HL-60 (cell line): ENCODE measurements around the gene SCARF1.
"Not testable (repeated sequence)": the region's sequence is repeated elsewhere in the genome, so short reads cannot be mapped to it uniquely, and the experiment has no call there.

Experiments
- DNase-seq, 2 experiments: peaks; one replicate each; pipeline ENCODE4 v3.0.0-alpha.2; 2010 to 2020; ENCODE audit warnings: low read depth in 1 of 2, low spot score in 1 of 2
- H3K27ac ChIP-seq: fragments of 250-450 bp; sonication (Bioruptor Pico); replicated peaks from 2 replicates; pipeline ENCODE4 v1.5.1; 2020; ENCODE audit warnings: mild to moderate bottlenecking, moderate library complexity
- H3K27me3 ChIP-seq: fragments of 250-450 bp; sonication (Bioruptor Pico); 2 replicates; pipeline ENCODE4 v1.5.1; 2021; ENCODE audit warnings: mild to moderate bottlenecking, moderate library complexity; ENCODE audit not compliant: insufficient read depth, poor library complexity, severe bottlenecking
- H3K4me3 ChIP-seq: replicated peaks from 2 replicates; pipeline ENCODE4 v1.5.1; 2011; ENCODE audit warnings: mild to moderate bottlenecking, control low read depth, low read length; ENCODE audit not compliant: insufficient read depth
- CTCF ChIP-seq: IDR thresholded peaks from one replicate; pipeline ENCODE4 v1.5.1; 2011; ENCODE audit warnings: low read length, control low read depth, inconsistent platforms; ENCODE audit not compliant: insufficient read depth
- GABPA ChIP-seq: IDR thresholded peaks from 2 replicates; pipeline ENCODE4 v1.6.1; 2012; ENCODE audit warnings: low read depth
- POLR2AphosphoS5 ChIP-seq: IDR thresholded peaks from 2 replicates; pipeline ENCODE4 v1.6.1; 2012; ENCODE audit warnings: low read depth
- SPI1 ChIP-seq: IDR thresholded peaks from 2 replicates; pipeline ENCODE4 v1.6.1; 2012; ENCODE audit warnings: low read depth, mild to moderate bottlenecking, borderline replicate concordance
- TF ChIP-seq, protein P1 (sequence below): IDR thresholded peaks from 2 replicates; pipeline ENCODE4 v1.6.1; 2012; ENCODE audit warnings: low read depth; ENCODE audit not compliant: insufficient replicate concordance

The SCARF1 gene

GRCh38 chr17:1690544-1691221 is 45.2 kb upstream of the SCARF1 start:
- no peaks in the 10 kb centered on the region for H3K27me3 ChIP-seq

DNA sequence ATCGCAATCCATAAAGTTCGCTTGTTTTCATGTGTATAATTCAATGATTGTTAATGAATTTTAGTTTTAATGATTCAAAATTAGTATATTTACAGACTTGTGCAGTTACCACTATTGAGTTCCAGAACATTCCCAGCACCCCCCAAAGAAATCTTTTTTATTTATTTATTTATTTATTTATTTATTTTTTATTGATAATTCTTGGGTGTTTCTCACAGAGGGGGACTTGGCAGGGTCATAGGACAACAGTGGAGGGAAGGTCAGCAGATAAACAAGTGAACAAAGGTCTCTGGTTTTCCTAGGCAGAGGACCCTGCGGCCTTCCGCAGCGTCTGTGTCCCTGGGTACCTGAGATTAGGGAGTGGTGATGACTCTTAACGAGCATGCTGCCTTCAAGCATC is 42.9 kb upstream of the SCARF1 start:
- not testable (repeated sequence) for H3K4me3 ChIP-seq, H3K27me3 ChIP-seq, DNase-seq, H3K27ac ChIP-seq

More at GRCh38 chr17:1690544-1691221, 45.2 kb upstream of the SCARF1 start:
- TF ChIP-seq POLR2AphosphoS5: no peak
- TF ChIP-seq, protein P1, sequence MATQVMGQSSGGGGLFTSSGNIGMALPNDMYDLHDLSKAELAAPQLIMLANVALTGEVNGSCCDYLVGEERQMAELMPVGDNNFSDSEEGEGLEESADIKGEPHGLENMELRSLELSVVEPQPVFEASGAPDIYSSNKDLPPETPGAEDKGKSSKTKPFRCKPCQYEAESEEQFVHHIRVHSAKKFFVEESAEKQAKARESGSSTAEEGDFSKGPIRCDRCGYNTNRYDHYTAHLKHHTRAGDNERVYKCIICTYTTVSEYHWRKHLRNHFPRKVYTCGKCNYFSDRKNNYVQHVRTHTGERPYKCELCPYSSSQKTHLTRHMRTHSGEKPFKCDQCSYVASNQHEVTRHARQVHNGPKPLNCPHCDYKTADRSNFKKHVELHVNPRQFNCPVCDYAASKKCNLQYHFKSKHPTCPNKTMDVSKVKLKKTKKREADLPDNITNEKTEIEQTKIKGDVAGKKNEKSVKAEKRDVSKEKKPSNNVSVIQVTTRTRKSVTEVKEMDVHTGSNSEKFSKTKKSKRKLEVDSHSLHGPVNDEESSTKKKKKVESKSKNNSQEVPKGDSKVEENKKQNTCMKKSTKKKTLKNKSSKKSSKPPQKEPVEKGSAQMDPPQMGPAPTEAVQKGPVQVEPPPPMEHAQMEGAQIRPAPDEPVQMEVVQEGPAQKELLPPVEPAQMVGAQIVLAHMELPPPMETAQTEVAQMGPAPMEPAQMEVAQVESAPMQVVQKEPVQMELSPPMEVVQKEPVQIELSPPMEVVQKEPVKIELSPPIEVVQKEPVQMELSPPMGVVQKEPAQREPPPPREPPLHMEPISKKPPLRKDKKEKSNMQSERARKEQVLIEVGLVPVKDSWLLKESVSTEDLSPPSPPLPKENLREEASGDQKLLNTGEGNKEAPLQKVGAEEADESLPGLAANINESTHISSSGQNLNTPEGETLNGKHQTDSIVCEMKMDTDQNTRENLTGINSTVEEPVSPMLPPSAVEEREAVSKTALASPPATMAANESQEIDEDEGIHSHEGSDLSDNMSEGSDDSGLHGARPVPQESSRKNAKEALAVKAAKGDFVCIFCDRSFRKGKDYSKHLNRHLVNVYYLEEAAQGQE: no peak
- no peak for TF ChIP-seq SPI1
- TF ChIP-seq GABPA: no peak
- TF ChIP-seq CTCF: no peak
- no peak overlapping the region for H3K4me3 ChIP-seq
- H3K27ac ChIP-seq: no peak overlapping the region
- no peak for DNase-seq

GRCh38 chr17:1686086-1686485 is 40.6 kb upstream of the SCARF1 start:
- H3K27me3 ChIP-seq: no peaks in the 10 kb centered on the region
- no peak for TF ChIP-seq SPI1
- no peak for TF ChIP-seq CTCF
- no peak for TF ChIP-seq POLR2AphosphoS5
- no peak for TF ChIP-seq GABPA
- TF ChIP-seq, protein P1: no peak

GRCh38 chr17:1684378-1685189 is 39.1 kb upstream of the SCARF1 start, which contains the start of gene PRPF8:
PRPF8 (minus strand) TSS chr17:1684867; CDS start chr17:1684571, 296 bp downstream.
- TF ChIP-seq CTCF (no peak), GABPA (0 out of 2 replicates have a peak, but pooled peaks have one; percentile 48), POLR2AphosphoS5 (peak; percentile 80)
- TF ChIP-seq, protein P1: peak; percentile 9
- DNase-seq: peak; percentile 84 to 95
- no peaks in the 10 kb centered on the region for H3K27me3 ChIP-seq
- peak within 1 kb of the TSS; percentile 65 for H3K4me3 ChIP-seq
- H3K27ac ChIP-seq: peak within 1 kb of the TSS; percentile 96

More at GRCh38 chr17:1686086-1686485, 40.6 kb upstream of the SCARF1 start:
- no peak overlapping the region for H3K27ac ChIP-seq
- no peak for DNase-seq
- H3K4me3 ChIP-seq: no peak overlapping the region
